ENCODE data around the gene UBN2.
A peak's percentile ranks its signal among the peaks of the same experiment; 100 is the strongest.
"Not testable (repeated sequence)": the region's sequence is repeated elsewhere in the genome, so short reads cannot be mapped to it uniquely, and the experiment has no call there.

The UBN2 gene

GRCh38 chr7:139299296-139299695 lies 68.3 kb downstream of the UBN2 start:
- DNase-seq (ENCODE audit: low read depth in 2 of 2) = no peak

- no peak for DNase-seq (ENCODE audit: low read depth in 2 of 2)
These were observed 69.4 kb downstream of the UBN2 start for GRCh38 chr7:139300390-139300789.

GRCh38 chr7:139304517-139304916 lies 73.5 kb downstream of the UBN2 start:
- DNase-seq (ENCODE audit: low read depth in 2 of 2) = no peak

- DNase-seq (ENCODE audit: low read depth in 2 of 2) = no peak
These were observed 87.0 kb downstream of the UBN2 start for GRCh38 chr7:139317939-139318505.

- DNase-seq (ENCODE audit: low read depth in 2 of 2) = no peak
These were observed 90.2 kb downstream of the UBN2 start for GRCh38 chr7:139321071-139321745.

- DNase-seq (ENCODE audit: low read depth in 2 of 2) = not testable (repeated sequence)
These were observed 93.7 kb downstream of the UBN2 start for GRCh38 chr7:139324709-139325108.

GRCh38 chr7:139328375-139328774 lies 97.3 kb downstream of the UBN2 start:
- DNase-seq (ENCODE audit: low read depth in 2 of 2) = no peak

GRCh38 chr7:139329119-139329518 lies 98.1 kb downstream of the UBN2 start:
- DNase-seq (ENCODE audit: low read depth in 2 of 2) = no peak

- no peak for DNase-seq (ENCODE audit: low read depth in 2 of 2)
These were observed 99.4 kb downstream of the UBN2 start for GRCh38 chr7:139330333-139331030.

GRCh38 chr7:139332697-139333359 lies 101.8 kb downstream of the UBN2 start:
- DNase-seq (ENCODE audit: low read depth in 2 of 2) = no peak

- DNase-seq (ENCODE audit: low read depth in 2 of 2) = not testable (repeated sequence)
These were observed 102.4 kb downstream of the UBN2 start for GRCh38 chr7:139333443-139333842.

GRCh38 chr7:139334399-139335150 lies 103.5 kb downstream of the UBN2 start:
- no peak for DNase-seq (ENCODE audit: low read depth in 2 of 2)

- DNase-seq (ENCODE audit: low read depth in 2 of 2) = no peak
These were observed 108.0 kb downstream of the UBN2 start for GRCh38 chr7:139339025-139339424.

- no peak for DNase-seq (ENCODE audit: low read depth in 2 of 2)
These were observed 108.6 kb downstream of the UBN2 start for GRCh38 chr7:139339698-139340036.

GRCh38 chr7:139340037-139340807 lies 109.2 kb downstream of the UBN2 start:
- DNase-seq (ENCODE audit: low read depth in 2 of 2) = peak; percentile 95 to 97

- peak; percentile 66 to 67 for DNase-seq (ENCODE audit: low read depth in 2 of 2)
These were observed 109.7 kb downstream of the UBN2 start for GRCh38 chr7:139340808-139341057.

- DNase-seq (ENCODE audit: low read depth in 2 of 2) = peak; percentile 71 to 87
These were observed 110.2 kb downstream of the UBN2 start, which contains the start of gene FMC1 for GRCh38 chr7:139341058-139341775. Gene FMC1 (plus strand): TSS chr7:139341337. CDS start chr7:139341385, 48 bp downstream.

- DNase-seq (ENCODE audit: low read depth in 2 of 2) = no peak
These were observed 110.8 kb downstream of the UBN2 start for GRCh38 chr7:139341776-139342226.

- DNase-seq (ENCODE audit: low read depth in 2 of 2) = no peak
These were observed 114.0 kb downstream of the UBN2 start for GRCh38 chr7:139345042-139345441.

GRCh38 chr7:139351027-139351426 lies 120.0 kb downstream of the UBN2 start:
- no peak for DNase-seq (ENCODE audit: low read depth in 2 of 2)

- no peak for DNase-seq (ENCODE audit: low read depth in 2 of 2)
These were observed 123.7 kb downstream of the UBN2 start for GRCh38 chr7:139354729-139355128.

Data from stimulated activated CD4-positive, alpha-beta T cell treated with anti-CD3 and anti-CD28 coated beads, Interleukin-4, amount 100 ng/mL, for 48 hours (primary cell).